ENCODE data around the gene CCDC91. TPM values are rescaled to one million over a fixed set of nuclear protein-coding genes. Genes with fewer than 3 reads are reported as not detected.
A peak's percentile ranks its signal among the peaks of the same experiment; 100 is the strongest.

The CCDC91 gene
- total and polyA plus RNA-seq, 9 of the 15 experiments (the other 6 are each of a cell fraction or from before 2014, with no cell fraction given): 10.1 to 31.1 (median 26.3) TPM

GRCh38 chr12:28190321-28191050 is at the start of gene CCDC91 (continued):
- TF ChIP-seq CREB3 (tag; conservative IDR thresholded peaks at IDR 0.05; ENCODE audit: low read depth) (peak; percentile 13; the same call in 1 of the 2 replicates), POLR3A (IDR thresholded peaks at IDR 0.05; ENCODE audit: borderline replicate concordance, extremely low read depth, insufficient read depth, insufficient read length) (no peak), FOXJ3 (CRISPR knock-in tag; IDR thresholded peaks at IDR 0.05) (peak; percentile 67; the same call in 1 of the 2 replicates), CHCHD3 (CRISPR knock-in tag; IDR thresholded peaks at IDR 0.05) (no peak), NR3C1 (CRISPR knock-in tag; IDR thresholded peaks at IDR 0.05) (0 out of 2 replicates have a peak, but pooled peaks have one; percentile 28), ZSCAN32 (CRISPR knock-in tag; IDR thresholded peaks at IDR 0.05) (no peak), JUN (IDR thresholded peaks at IDR 0.05; ENCODE audit: borderline replicate concordance, low read depth, low read length) (peak; percentile 16; the same call in 1 of the 2 replicates), JUN (CRISPR knock-in tag; IDR thresholded peaks at IDR 0.05; ENCODE audit: borderline replicate concordance) (no peak; the same call in 1 of the 2 replicates), ATF2 (CRISPR knock-in tag; IDR thresholded peaks at IDR 0.05) (no peak), KHSRP (IDR thresholded peaks at IDR 0.05) (no peak), NKRF (IDR thresholded peaks at IDR 0.05; ENCODE audit: borderline replicate concordance) (peak; percentile 51; the same call in 1 of the 2 replicates)
- TF ChIP-seq, protein P1, sequence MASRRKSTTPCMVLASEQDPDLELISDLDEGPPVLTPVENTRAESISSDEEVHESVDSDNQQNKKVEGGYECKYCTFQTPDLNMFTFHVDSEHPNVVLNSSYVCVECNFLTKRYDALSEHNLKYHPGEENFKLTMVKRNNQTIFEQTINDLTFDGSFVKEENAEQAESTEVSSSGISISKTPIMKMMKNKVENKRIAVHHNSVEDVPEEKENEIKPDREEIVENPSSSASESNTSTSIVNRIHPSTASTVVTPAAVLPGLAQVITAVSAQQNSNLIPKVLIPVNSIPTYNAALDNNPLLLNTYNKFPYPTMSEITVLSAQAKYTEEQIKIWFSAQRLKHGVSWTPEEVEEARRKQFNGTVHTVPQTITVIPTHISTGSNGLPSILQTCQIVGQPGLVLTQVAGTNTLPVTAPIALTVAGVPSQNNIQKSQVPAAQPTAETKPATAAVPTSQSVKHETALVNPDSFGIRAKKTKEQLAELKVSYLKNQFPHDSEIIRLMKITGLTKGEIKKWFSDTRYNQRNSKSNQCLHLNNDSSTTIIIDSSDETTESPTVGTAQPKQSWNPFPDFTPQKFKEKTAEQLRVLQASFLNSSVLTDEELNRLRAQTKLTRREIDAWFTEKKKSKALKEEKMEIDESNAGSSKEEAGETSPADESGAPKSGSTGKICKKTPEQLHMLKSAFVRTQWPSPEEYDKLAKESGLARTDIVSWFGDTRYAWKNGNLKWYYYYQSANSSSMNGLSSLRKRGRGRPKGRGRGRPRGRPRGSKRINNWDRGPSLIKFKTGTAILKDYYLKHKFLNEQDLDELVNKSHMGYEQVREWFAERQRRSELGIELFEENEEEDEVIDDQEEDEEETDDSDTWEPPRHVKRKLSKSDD (conservative IDR thresholded peaks at IDR 0.05; ENCODE audit: low read length): no peak
- TF ChIP-seq, protein P2, sequence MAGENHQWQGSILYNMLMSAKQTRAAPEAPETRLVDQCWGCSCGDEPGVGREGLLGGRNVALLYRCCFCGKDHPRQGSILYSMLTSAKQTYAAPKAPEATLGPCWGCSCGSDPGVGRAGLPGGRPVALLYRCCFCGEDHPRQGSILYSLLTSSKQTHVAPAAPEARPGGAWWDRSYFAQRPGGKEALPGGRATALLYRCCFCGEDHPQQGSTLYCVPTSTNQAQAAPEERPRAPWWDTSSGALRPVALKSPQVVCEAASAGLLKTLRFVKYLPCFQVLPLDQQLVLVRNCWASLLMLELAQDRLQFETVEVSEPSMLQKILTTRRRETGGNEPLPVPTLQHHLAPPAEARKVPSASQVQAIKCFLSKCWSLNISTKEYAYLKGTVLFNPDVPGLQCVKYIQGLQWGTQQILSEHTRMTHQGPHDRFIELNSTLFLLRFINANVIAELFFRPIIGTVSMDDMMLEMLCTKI (IDR thresholded peaks at IDR 0.05; ENCODE audit: partially characterized antibody): no peak
- TF ChIP-seq, protein P3, sequence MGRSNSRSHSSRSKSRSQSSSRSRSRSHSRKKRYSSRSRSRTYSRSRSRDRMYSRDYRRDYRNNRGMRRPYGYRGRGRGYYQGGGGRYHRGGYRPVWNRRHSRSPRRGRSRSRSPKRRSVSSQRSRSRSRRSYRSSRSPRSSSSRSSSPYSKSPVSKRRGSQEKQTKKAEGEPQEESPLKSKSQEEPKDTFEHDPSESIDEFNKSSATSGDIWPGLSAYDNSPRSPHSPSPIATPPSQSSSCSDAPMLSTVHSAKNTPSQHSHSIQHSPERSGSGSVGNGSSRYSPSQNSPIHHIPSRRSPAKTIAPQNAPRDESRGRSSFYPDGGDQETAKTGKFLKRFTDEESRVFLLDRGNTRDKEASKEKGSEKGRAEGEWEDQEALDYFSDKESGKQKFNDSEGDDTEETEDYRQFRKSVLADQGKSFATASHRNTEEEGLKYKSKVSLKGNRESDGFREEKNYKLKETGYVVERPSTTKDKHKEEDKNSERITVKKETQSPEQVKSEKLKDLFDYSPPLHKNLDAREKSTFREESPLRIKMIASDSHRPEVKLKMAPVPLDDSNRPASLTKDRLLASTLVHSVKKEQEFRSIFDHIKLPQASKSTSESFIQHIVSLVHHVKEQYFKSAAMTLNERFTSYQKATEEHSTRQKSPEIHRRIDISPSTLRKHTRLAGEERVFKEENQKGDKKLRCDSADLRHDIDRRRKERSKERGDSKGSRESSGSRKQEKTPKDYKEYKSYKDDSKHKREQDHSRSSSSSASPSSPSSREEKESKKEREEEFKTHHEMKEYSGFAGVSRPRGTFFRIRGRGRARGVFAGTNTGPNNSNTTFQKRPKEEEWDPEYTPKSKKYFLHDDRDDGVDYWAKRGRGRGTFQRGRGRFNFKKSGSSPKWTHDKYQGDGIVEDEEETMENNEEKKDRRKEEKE (IDR thresholded peaks at IDR 0.05; ENCODE audit: borderline replicate concordance in 1 of 2, control insufficient read depth in 1 of 2, low read depth in 2 of 2, low read length in 1 of 2): no peak
